ENCODE measurements around the gene SETBP1.

The SETBP1 gene

GRCh38 chr18:44897816-44898215, 217.1 kb downstream of the SETBP1 start:
- no peak for DNase-seq (ENCODE audit: low read depth in 1 of 2, low spot score in 1 of 2)

- no peak for DNase-seq (ENCODE audit: low read depth in 1 of 2, low spot score in 1 of 2)
Observed at GRCh38 chr18:44898498-44898897, 217.8 kb downstream of the SETBP1 start.

GRCh38 chr18:44899832-44900231, 219.1 kb downstream of the SETBP1 start:
- DNase-seq (ENCODE audit: low read depth in 1 of 2, low spot score in 1 of 2), result no peak

GRCh38 chr18:44900627-44901026, 219.9 kb downstream of the SETBP1 start:
- no peak for DNase-seq (ENCODE audit: low read depth in 1 of 2, low spot score in 1 of 2)

GRCh38 chr18:44901283-44901682, 220.6 kb downstream of the SETBP1 start:
- DNase-seq (ENCODE audit: low read depth in 1 of 2, low spot score in 1 of 2), result no peak

- DNase-seq (ENCODE audit: low read depth in 1 of 2, low spot score in 1 of 2), result no peak
Observed at GRCh38 chr18:44903327-44903726, 222.6 kb downstream of the SETBP1 start.

- DNase-seq (ENCODE audit: low read depth in 1 of 2, low spot score in 1 of 2), result no peak
Observed at GRCh38 chr18:44904768-44905167, 224.1 kb downstream of the SETBP1 start.

GRCh38 chr18:44909191-44909719, 228.6 kb downstream of the SETBP1 start:
- DNase-seq (ENCODE audit: low read depth in 1 of 2, low spot score in 1 of 2), result no peak

- DNase-seq (ENCODE audit: low read depth in 1 of 2, low spot score in 1 of 2), result no peak
Observed at GRCh38 chr18:44911260-44911659, 230.6 kb downstream of the SETBP1 start.

GRCh38 chr18:44911773-44912172, 231.1 kb downstream of the SETBP1 start:
- no peak for DNase-seq (ENCODE audit: low read depth in 1 of 2, low spot score in 1 of 2)

- DNase-seq (ENCODE audit: low read depth in 1 of 2, low spot score in 1 of 2), result no peak
Observed at GRCh38 chr18:44912740-44913478, 232.2 kb downstream of the SETBP1 start.

GRCh38 chr18:44914028-44914427, 233.3 kb downstream of the SETBP1 start:
- DNase-seq (ENCODE audit: low read depth in 1 of 2, low spot score in 1 of 2), result no peak

GRCh38 chr18:44915213-44915612, 234.5 kb downstream of the SETBP1 start:
- DNase-seq (ENCODE audit: low read depth in 1 of 2, low spot score in 1 of 2), result no peak

- DNase-seq (ENCODE audit: low read depth in 1 of 2, low spot score in 1 of 2), result no peak
Observed at GRCh38 chr18:44915661-44916060, 235.0 kb downstream of the SETBP1 start.

GRCh38 chr18:44916429-44917207, 235.9 kb downstream of the SETBP1 start:
- no peak for DNase-seq (ENCODE audit: low read depth in 1 of 2, low spot score in 1 of 2)

- DNase-seq (ENCODE audit: low read depth in 1 of 2, low spot score in 1 of 2), result no peak
Observed at GRCh38 chr18:44917216-44918141, 236.8 kb downstream of the SETBP1 start.

GRCh38 chr18:44918142-44918476, 237.4 kb downstream of the SETBP1 start:
- no peak for DNase-seq (ENCODE audit: low read depth in 1 of 2, low spot score in 1 of 2)

- DNase-seq (ENCODE audit: low read depth in 1 of 2, low spot score in 1 of 2), result no peak
Observed at GRCh38 chr18:44920441-44920840, 239.8 kb downstream of the SETBP1 start.

- DNase-seq (ENCODE audit: low read depth in 1 of 2, low spot score in 1 of 2), result no peak
Observed at GRCh38 chr18:44921974-44922373, 241.3 kb downstream of the SETBP1 start.

GRCh38 chr18:44922968-44923367, 242.3 kb downstream of the SETBP1 start:
- no peak for DNase-seq (ENCODE audit: low read depth in 1 of 2, low spot score in 1 of 2)

GRCh38 chr18:44924785-44925499, 244.3 kb downstream of the SETBP1 start:
- DNase-seq (ENCODE audit: low read depth in 1 of 2, low spot score in 1 of 2), result no peak

Data from activated CD4-positive, alpha-beta T cell treated with anti-CD3 and anti-CD28 coated beads, Interleukin-2, amount 50 U/mL, for 24 hours (primary cell).